NT2/D1 (cell line): Measurements from ENCODE around the gene DNAH11.

Experiments
- DNase-seq: peaks from one replicate; pipeline ENCODE4 v3.0.0-alpha.2; 2011; ENCODE audit warnings: low read depth, low spot score
- H3K27me3 ChIP-seq: 2 replicates; pipeline ENCODE4 v1.6.0; 2011; ENCODE audit warnings: mild to moderate bottlenecking; ENCODE audit not compliant: insufficient read length, insufficient read depth
- H3K36me3 ChIP-seq: 2 replicates; pipeline ENCODE4 v1.6.1; 2011; ENCODE audit warnings: mild to moderate bottlenecking, low read length, mixed read lengths; ENCODE audit not compliant: insufficient read depth, insufficient read length
- H3K4me1 ChIP-seq: 2 replicates; pipeline ENCODE4 v1.5.1; 2011; ENCODE audit not compliant: insufficient read depth, insufficient read length
- H3K4me3 ChIP-seq: 2 replicates; pipeline ENCODE4 v1.5.1; 2011; ENCODE audit warnings: low read depth; ENCODE audit not compliant: insufficient read length
- H3K9ac ChIP-seq: 2 replicates; pipeline ENCODE4 v1.6.0; 2011; ENCODE audit warnings: low read depth; ENCODE audit not compliant: insufficient read length
- H3K9me3 ChIP-seq: 2 replicates; pipeline ENCODE4 v1.5.1; 2011; ENCODE audit warnings: mild to moderate bottlenecking, low read length; ENCODE audit not compliant: insufficient read depth
- SUZ12 ChIP-seq: IDR thresholded peaks from 2 replicates; pipeline ENCODE4 v1.6.1; 2011; ENCODE audit not compliant: insufficient read length, insufficient read depth; ENCODE audit errors: extremely low read depth
- YY1 ChIP-seq: IDR thresholded peaks from 2 replicates; pipeline ENCODE4 v1.6.1; 2011; ENCODE audit not compliant: insufficient read length, insufficient read depth
- ZNF274 ChIP-seq: IDR thresholded peaks from 2 replicates; pipeline ENCODE4 v1.6.1; 2011; ENCODE audit warnings: mild to moderate bottlenecking, low read depth, low read length

DNAH11 gene

GRCh38 chr7:21763818-21764217 lies 221.0 kb downstream of the DNAH11 start:
- H3K36me3 ChIP-seq, result no peaks in the 10 kb centered on the region
- H3K27me3 ChIP-seq, result no peaks in the 10 kb centered on the region
- no peaks in the 10 kb centered on the region for H3K9me3 ChIP-seq
- no peak overlapping the region for H3K4me3 ChIP-seq
- TF ChIP-seq YY1 (no peak), SUZ12 (no peak), ZNF274 (no peak)
- H3K4me1 ChIP-seq, result no peaks in the 10 kb centered on the region
- no peak overlapping the region for H3K9ac ChIP-seq
- no peak for DNase-seq

- Histone ChIP-seq H3K9me3 (no peaks in the 10 kb centered on the region), H3K36me3 (no peaks in the 10 kb centered on the region), H3K9ac (no peak overlapping the region), H3K27me3 (no peaks in the 10 kb centered on the region), H3K4me1 (no peaks in the 10 kb centered on the region), H3K4me3 (no peak overlapping the region)
- TF ChIP-seq SUZ12 (no peak), YY1 (no peak)
- no peak for DNase-seq
Observed at GRCh38 chr7:21766218-21766617, 223.4 kb downstream of the DNAH11 start.

- H3K9me3 ChIP-seq, result no peaks in the 10 kb centered on the region
- H3K4me3 ChIP-seq, result no peak overlapping the region
- no peaks in the 10 kb centered on the region for H3K36me3 ChIP-seq
- DNase-seq, result peak; percentile 94
- TF ChIP-seq SUZ12 (no peak), ZNF274 (no peak), YY1 (no peak)
- no peaks in the 10 kb centered on the region for H3K4me1 ChIP-seq
- H3K9ac ChIP-seq, result no peak overlapping the region
- no peaks in the 10 kb centered on the region for H3K27me3 ChIP-seq
Observed at GRCh38 chr7:21767300-21767900, 224.6 kb downstream of the DNAH11 start.

- Histone ChIP-seq H3K9ac (no peak overlapping the region), H3K4me1 (no peaks in the 10 kb centered on the region), H3K27me3 (no peaks in the 10 kb centered on the region), H3K9me3 (no peaks in the 10 kb centered on the region), H3K4me3 (no peak overlapping the region), H3K36me3 (no peaks in the 10 kb centered on the region)
- DNase-seq, result no peak
- no peak for TF ChIP-seq YY1
- no peak for TF ChIP-seq SUZ12
- TF ChIP-seq ZNF274, result no peak
Observed at GRCh38 chr7:21768279-21768678, 225.4 kb downstream of the DNAH11 start.

- Histone ChIP-seq H3K9ac (no peak overlapping the region), H3K9me3 (no peaks in the 10 kb centered on the region), H3K27me3 (no peaks in the 10 kb centered on the region), H3K4me1 (no peaks in the 10 kb centered on the region), H3K4me3 (no peak overlapping the region), H3K36me3 (no peaks in the 10 kb centered on the region)
- TF ChIP-seq SUZ12, result no peak
- no peak for TF ChIP-seq ZNF274
- TF ChIP-seq YY1, result no peak
- no peak for DNase-seq
Observed at GRCh38 chr7:21771266-21771665, 228.4 kb downstream of the DNAH11 start.

GRCh38 chr7:21771906-21772610 lies 229.2 kb downstream of the DNAH11 start:
- Histone ChIP-seq H3K4me1 (no peaks in the 10 kb centered on the region), H3K9ac (no peak overlapping the region), H3K9me3 (no peaks in the 10 kb centered on the region), H3K36me3 (no peaks in the 10 kb centered on the region), H3K4me3 (no peak overlapping the region), H3K27me3 (no peaks in the 10 kb centered on the region)
- TF ChIP-seq ZNF274 (no peak), YY1 (no peak), SUZ12 (no peak)
- DNase-seq, result peak; percentile 96

- Histone ChIP-seq H3K27me3 (no peaks in the 10 kb centered on the region), H3K36me3 (no peaks in the 10 kb centered on the region), H3K9ac (no peak overlapping the region), H3K4me3 (no peak overlapping the region), H3K9me3 (no peaks in the 10 kb centered on the region), H3K4me1 (no peaks in the 10 kb centered on the region)
- TF ChIP-seq SUZ12 (no peak), ZNF274 (no peak), YY1 (no peak)
- DNase-seq, result no peak
Observed at GRCh38 chr7:21773326-21773725, 230.5 kb downstream of the DNAH11 start.

- TF ChIP-seq ZNF274 (no peak), SUZ12 (no peak), YY1 (no peak)
- no peak overlapping the region for H3K4me3 ChIP-seq
- no peaks in the 10 kb centered on the region for H3K36me3 ChIP-seq
- H3K9me3 ChIP-seq, result no peaks in the 10 kb centered on the region
- DNase-seq, result no peak
- H3K27me3 ChIP-seq, result no peaks in the 10 kb centered on the region
- H3K4me1 ChIP-seq, result no peaks in the 10 kb centered on the region
- no peak overlapping the region for H3K9ac ChIP-seq
Observed at GRCh38 chr7:21777921-21778320, 235.1 kb downstream of the DNAH11 start.
